Pericardium fibroblast (primary cell): ENCODE measurements around the gene GAL3ST2. TPM values are rescaled to one million over a fixed set of nuclear protein-coding genes. Genes with fewer than 3 reads are reported as not detected.

Experiments
- total RNA-seq: library from RNA; depleted of rRNA; stranded (reverse); fragments of >200 nt; gene quantifications from 2 replicates; pipeline ENCODE4 v1.2.3, GENCODE V29; 2015

Gene GAL3ST2
- not detected in 2 replicates for total RNA-seq

DNA sequence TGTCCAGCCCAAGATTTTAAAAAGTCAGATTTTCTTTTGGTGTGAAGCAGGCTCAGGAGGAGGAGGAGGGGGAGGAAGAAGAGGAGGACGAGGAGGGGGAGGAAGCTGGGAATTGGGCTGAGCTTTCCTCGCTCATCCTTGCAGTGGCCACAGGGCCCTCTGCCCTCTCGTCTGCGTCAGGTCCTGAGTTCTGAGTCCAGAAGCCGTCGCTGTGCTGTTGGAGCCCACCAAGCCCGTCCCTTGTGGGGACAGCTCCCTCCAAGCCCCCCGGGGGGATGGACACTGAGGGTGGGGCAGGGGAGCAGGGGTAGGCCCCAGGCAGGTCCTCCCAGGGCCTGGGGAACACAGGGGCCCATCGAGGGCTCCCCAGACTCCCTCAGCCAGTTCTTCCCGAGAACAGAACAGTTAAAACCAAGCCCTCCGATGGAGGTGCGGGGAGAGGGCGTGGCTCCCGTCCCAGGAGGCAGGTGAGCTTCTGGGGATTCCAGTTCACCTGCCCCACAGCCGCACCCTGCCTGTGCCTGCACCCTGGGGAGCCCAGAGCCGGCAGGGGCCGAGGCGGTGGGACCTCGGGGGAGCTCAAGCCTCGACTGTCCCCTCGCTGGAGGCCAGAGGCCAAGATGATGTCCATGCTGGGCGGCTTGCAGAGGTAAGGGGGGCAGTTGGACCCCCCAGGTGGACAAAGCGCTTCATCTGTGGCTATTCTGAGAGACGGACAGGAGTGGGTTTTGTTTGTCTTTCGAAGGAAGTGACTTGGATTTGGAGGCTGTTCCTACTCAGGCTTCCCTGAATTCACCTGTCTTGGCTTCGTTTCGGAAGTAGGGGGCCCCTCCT, at the start of gene GAL3ST2:
TSS of gene GAL3ST2 (plus strand) at position 487 of the 834 bp plus-strand sequence. CDS start at position 621, 134 bp downstream.

GRCh38 chr2:241734467-241735208, 42.0 kb upstream of the GAL3ST2 start, which contains the start of gene D2HGDH:
Gene D2HGDH, plus strand, starts transcription at chr2:241734630. Its CDS starts 595 bp downstream, at chr2:241735225.

DNA sequence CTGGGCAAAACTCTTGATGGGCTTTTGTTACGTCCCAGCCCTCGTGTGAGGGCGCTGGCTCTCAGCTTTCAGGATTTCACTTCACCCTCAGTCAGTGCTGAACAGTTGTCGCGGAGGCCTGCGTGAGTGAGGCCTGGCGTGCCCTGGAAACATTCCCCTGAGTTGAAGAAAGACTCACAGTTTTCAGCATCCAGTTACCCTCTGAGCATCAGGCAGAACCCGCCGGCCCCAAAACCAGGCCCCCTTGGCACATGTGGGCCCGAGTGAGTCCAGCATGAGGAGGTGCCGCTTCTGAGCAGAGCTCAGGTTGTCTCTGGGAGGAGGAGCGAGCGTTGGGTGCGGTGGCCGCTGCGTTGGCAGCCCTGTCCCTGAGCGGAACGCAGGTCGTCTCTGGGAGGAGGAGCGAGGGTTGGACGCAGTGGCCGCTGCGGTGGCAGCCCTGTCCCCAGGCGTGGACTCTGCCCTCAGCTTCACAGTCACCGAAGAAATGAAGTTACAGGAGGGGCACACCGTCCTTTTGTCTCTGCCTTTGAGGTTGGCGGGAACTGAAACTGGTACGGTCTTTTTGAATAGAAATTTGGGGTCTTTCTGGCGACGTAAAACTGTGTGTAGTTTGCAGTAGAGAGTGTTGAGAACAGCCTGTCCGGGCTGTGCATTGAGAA, 32.2 kb downstream of the GAL3ST2 start, which contains the start of gene NEU4:
TSS of gene NEU4 (plus strand) at position 473 of the 662 bp plus-strand sequence. CDS start 5,292 bp downstream, outside the sequence.

Other genes starting within 250 kb of the GAL3ST2 start
- 39.5 and 79.9 TPM in 2 replicates for gene BOK, start 218.1 kb upstream of the GAL3ST2 start, total RNA-seq
- gene THAP4, start 139.7 kb upstream of the GAL3ST2 start, total RNA-seq = 44.2 and 49.5 TPM in 2 replicates
- 30.6 and 44.6 TPM in 2 replicates for gene ATG4B, start 139.1 kb upstream of the GAL3ST2 start, total RNA-seq
- gene DTYMK, start 90.0 kb upstream of the GAL3ST2 start, total RNA-seq = 18.3 and 29.6 TPM in 2 replicates
- gene ING5, start 74.8 kb upstream of the GAL3ST2 start, total RNA-seq = 15.8 and 27.6 TPM in 2 replicates
- 16.7 and 20.3 TPM in 2 replicates for gene D2HGDH, start 42.2 kb upstream of the GAL3ST2 start, total RNA-seq
- gene NEU4, start 32.4 kb downstream of the GAL3ST2 start, total RNA-seq = 0.09 TPM in 1 of 2 replicates, not detected in the other
- 0.12 TPM in 1 of 2 replicates, not detected in the other for gene PDCD1, start 82.1 kb downstream of the GAL3ST2 start, total RNA-seq
- gene RTP5, start 92.9 kb downstream of the GAL3ST2 start, total RNA-seq = not detected in 2 replicates